ENCODE data around the gene PLOD1.
"Not testable (repeated sequence)": the region's sequence is repeated elsewhere in the genome, so short reads cannot be mapped to it uniquely, and the experiment has no call there.

The PLOD1 gene

GRCh38 chr1:12005488-12006166 lies 71.1 kb downstream of the PLOD1 start:
- DNase-seq (ENCODE audit: low read depth in 2 of 2) = no peak

- no peak for DNase-seq (ENCODE audit: low read depth in 2 of 2)
Measured at GRCh38 chr1:12006167-12006921, 71.8 kb downstream of the PLOD1 start.

- no peak for DNase-seq (ENCODE audit: low read depth in 2 of 2)
Measured at GRCh38 chr1:12007204-12007603, 72.7 kb downstream of the PLOD1 start.

GRCh38 chr1:12008355-12008754 lies 73.8 kb downstream of the PLOD1 start:
- DNase-seq (ENCODE audit: low read depth in 2 of 2) = not testable (repeated sequence)

DNA sequence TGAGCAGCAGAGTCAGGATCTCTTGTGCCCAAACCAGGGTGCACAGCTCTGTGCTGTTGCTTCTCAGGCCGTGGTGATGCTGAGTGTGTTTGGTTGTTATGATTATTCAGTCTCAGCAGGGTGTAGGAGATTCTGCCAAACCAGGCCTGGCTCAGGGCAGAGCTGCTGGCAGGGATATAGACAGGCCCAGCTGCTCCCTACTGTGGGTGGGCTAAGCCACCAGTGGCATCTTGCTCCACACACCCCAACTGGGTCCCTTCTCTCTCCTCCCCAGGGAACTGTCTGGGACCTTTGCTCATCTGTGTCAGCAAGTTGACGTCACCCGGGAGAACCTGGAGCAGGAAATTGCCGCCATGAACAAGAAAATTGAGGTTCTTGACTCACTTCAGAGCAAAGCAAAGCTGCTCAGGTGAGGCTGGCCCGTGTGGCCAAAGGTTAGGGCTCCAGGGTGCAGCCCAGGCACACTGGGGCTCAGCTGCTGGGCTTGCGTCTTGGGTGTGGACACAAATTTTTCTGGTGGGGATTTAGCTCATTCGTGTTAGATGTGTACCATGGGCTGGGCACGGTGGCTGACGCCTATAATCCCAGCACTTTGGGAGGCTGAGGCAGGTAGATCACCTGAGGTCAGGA lies 74.9 kb downstream of the PLOD1 start:
- no peak for DNase-seq (ENCODE audit: low read depth in 2 of 2)

DNA sequence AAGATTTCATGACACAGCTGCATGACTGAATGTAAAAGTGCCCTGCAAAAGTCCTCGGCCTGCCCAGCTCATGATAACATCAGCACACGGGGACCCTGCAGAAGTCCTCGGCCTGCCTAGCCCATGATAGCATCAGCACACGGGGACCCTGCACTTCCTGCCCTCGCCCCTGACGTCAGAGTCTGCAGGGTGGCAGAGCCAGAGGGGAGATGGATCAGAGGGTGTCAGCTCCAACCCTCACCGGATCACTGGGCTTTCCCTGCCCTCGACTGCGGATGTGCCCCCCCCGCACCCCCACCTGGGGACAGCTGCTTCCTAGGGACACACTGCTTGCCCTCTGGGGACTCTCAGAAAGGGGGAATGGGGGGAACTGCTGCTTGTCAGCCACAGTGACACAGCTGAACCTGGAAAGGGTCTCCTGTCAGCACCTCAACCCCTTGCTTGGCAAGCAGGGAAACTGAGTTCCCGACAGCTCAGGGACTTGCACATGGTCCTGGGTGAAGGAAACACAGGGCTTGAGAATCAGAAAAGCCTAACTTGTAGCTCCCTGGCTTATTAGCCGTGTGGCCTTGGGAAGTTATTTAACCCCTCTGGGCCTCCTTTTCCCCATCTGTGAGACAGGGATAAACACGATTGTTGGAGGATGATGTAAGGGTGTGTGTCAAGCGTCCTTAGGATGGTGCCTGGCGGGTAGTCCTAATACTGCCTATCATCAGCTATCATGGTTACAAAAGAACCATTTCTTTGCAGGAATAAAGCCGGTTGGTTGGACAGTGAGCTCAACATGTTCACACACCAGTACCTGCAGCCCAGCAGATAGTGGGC lies 76.4 kb downstream of the PLOD1 start:
- DNase-seq (ENCODE audit: low read depth in 2 of 2) = no peak

DNA sequence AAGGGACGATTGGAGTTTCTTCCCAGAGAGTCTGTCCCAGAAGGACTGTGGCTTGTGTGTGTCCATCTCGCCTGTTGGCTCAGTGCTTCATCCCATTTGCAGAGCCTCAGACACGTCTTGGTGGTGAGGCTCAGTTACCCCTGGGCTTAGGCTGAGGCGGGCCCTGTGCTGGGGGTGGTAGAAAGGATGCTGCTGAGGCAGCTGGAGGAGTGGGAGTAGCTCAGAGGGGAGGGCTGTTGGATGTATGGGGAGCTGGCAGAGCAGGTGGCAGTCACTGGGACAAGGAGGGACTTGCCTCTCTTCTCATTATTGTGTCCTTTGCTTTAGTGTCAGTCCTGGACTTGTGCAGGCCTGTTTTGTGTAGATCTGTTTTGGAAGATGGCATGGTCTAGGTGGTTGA lies 77.5 kb downstream of the PLOD1 start:
- DNase-seq (ENCODE audit: low read depth in 2 of 2) = no peak

DNA sequence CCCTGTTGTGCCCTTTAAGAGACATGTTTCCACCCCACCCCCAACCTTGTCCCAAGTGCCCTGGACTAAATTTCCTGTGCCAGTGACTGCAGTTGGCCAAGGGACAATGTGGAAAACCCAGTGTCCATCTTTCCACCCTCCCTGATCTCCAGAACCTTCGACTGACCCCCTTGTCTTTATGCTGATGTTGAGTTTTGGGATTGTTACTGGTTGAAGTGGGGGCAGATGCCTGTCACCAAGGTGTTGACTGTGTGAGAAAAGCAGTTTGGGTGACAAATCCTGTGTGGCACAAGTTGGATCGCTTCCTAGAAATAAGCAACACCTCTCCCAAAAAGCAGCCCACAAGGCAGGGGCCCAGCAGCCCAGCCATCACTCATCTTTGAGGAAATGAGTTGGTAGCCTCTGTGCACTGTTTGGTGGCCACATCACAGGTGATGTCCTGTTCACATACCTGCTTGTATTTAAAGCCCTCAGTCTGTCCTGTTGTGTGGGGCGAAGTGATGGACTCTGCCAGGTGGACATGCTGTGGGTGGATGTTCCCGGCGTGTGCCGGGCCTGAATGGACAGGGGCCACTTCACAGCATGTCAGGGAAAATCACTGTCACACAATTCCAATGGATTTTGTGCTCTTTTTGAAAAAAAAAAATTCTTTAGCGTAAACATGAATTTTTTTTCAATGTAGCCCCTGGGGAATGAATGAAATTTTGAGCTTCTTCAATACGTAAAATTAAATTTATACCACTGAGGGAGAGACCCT lies 78.2 kb downstream of the PLOD1 start:
- no peak for DNase-seq (ENCODE audit: low read depth in 2 of 2)

- no peak for DNase-seq (ENCODE audit: low read depth in 2 of 2)
Measured at GRCh38 chr1:12014141-12014991, 79.8 kb downstream of the PLOD1 start.

- DNase-seq (ENCODE audit: low read depth in 2 of 2) = no peak
Measured at GRCh38 chr1:12015001-12015491, 80.5 kb downstream of the PLOD1 start.

DNA sequence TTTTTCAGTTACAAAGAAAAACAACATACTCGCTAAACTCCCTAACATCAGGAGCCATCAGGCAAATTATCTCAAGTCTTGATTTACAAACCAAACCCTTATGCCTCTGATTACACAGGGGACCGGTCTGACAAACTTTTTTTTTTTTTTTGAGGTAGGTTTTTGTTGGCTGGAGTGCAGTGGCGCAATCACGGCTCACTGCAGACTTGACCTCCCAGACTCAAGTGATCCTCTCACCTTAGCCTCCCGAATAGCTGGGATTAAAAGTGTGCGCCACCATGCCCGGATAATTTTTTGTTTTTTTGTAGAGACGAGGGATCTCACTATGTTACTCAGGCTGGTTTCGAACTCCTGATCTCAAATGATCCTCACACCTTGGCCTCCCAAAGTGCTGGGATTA lies 81.0 kb downstream of the PLOD1 start:
- DNase-seq (ENCODE audit: low read depth in 2 of 2) = no peak

DNA sequence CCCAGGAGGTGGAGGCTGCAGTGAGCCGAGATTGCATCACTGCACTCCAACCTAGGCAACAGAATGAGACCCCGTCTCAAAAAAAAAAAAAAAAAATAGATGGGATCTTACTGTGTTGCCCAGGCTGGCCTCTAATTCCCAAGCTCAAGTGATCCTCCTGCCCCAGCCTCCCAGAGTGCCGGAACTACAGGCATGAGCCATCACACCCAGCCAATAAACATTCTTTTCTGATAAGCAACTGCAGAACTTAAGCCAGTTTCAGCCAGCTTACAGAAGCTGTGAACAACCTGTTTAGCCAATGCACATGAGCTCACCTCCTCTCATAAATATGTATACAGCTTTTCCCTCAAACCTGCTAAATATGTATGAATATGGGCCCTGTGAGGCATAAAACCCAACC lies 81.7 kb downstream of the PLOD1 start:
- no peak for DNase-seq (ENCODE audit: low read depth in 2 of 2)

- DNase-seq (ENCODE audit: low read depth in 2 of 2) = no peak
Measured at GRCh38 chr1:12019858-12020509, 85.5 kb downstream of the PLOD1 start.

DNA sequence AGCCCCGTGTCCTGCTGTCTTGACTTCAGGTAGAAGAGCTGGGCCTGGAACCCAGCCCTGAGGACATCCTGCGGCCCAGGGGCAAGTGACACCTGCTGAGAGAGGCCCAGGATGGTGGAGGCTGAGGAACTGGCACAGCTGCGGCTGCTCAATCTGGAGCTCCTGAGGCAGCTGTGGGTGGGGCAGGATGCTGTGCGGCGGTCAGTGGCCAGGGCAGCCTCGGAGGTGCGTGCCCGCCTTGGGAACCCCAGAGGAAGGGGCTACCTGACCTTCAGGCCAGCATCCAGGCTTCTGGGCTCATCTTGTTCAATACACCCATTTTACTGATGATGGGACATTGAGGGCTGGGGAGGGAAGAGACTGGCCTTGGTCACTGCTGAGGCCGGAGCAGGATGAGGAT lies 87.1 kb downstream of the PLOD1 start:
- no peak for DNase-seq (ENCODE audit: low read depth in 2 of 2)

DNA sequence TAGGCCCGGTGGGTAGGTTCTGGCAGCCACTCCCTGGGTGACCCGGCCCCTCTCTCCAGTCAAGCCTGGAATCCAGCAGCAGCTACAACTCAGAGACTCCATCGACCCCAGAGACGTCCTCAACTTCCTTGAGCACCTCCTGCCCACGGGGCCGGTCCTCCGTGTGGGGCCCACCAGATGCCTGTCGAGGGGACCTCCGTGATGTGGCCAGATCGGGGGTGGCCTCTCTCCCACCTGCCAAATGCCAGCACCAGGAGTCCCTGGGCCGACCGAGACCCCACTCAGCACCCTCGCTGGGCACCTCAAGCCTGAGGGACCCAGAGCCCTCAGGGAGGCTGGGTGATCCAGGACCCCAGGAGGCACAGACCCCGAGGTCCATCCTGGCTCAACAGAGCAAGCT lies 87.5 kb downstream of the PLOD1 start:
- DNase-seq (ENCODE audit: low read depth in 2 of 2) = no peak

All from stimulated activated CD4-positive, alpha-beta T cell treated with anti-CD3 and anti-CD28 coated beads, Interleukin-4, amount 100 ng/mL, for 48 hours (primary cell).